Suppressor macrophage (primary cell): ENCODE results near the gene MAPT.
"Not testable (repeated sequence)": the region's sequence is repeated elsewhere in the genome, so short reads cannot be mapped to it uniquely, and the experiment has no call there.

Source experiments
- DNase-seq, 4 experiments: peaks; one replicate each; pipeline ENCODE4 v3.0.0-alpha.2; 2020 to 2022

MAPT gene

DNA sequence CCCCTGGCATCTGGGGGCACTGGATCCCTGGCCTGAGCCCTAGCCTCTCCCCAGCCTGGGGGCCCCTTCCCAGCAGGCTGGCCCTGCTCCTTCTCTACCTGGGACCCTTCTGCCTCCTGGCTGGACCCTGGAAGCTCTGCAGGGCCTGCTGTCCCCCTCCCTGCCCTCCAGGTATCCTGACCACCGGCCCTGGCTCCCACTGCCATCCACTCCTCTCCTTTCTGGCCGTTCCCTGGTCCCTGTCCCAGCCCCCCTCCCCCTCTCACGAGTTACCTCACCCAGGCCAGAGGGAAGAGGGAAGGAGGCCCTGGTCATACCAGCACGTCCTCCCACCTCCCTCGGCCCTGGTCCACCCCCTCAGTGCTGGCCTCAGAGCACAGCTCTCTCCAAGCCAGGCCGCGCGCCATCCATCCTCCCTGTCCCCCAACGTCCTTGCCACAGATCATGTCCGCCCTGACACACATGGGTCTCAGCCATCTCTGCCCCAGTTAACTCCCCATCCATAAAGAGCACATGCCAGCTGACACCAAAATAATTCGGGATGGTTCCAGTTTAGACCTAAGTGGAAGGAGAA is 118.2 kb downstream of the MAPT start:
- no peak for DNase-seq

DNA sequence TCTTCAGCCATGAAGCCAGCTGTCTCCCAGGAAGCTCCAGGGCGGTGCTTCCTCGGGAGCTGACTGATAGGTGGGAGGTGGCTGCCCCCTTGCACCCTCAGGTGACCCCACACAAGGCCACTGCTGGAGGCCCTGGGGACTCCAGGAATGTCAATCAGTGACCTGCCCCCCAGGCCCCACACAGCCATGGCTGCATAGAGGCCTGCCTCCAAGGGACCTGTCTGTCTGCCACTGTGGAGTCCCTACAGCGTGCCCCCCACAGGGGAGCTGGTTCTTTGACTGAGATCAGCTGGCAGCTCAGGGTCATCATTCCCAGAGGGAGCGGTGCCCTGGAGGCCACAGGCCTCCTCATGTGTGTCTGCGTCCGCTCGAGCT is 118.8 kb downstream of the MAPT start:
- no peak for DNase-seq

DNA sequence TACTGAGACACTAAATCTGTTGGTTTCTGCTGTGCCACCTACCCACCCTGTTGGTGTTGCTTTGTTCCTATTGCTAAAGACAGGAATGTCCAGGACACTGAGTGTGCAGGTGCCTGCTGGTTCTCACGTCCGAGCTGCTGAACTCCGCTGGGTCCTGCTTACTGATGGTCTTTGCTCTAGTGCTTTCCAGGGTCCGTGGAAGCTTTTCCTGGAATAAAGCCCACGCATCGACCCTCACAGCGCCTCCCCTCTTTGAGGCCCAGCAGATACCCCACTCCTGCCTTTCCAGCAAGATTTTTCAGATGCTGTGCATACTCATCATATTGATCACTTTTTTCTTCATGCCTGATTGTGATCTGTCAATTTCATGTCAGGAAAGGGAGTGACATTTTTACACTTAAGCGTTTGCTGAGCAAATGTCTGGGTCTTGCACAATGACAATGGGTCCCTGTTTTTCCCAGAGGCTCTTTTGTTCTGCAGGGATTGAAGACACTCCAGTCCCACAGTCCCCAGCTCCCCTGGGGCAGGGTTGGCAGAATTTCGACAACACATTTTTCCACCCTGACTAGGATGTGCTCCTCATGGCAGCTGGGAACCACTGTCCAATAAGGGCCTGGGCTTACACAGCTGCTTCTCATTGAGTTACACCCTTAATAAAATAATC is 119.3 kb downstream of the MAPT start:
- DNase-seq, result no peak

DNA sequence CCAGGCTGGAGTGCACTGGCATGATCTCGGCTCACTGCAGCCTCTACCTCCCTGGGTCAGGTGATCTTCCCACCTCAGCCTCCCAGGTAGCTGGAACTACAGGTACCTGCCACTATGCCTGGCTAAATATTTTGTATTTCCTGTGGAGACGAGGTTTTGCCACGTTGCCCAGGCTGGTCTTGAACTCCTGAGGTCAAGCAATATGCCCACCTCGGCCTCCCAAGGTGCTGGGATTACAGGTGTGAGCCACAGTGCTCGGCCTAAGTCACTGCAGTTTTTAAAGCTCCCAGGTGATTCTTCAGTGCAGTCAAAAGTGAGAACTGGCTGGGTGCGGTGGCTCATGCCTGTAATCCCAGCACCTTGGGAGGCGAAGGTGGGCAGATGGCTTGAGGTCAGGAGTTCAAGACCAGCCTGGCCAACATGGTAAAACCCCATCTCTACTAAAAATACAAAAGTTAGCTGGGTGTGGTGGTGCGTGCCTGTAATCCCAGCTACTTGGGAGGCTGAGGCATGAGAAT is 125.1 kb downstream of the MAPT start:
- DNase-seq, result not testable (repeated sequence)

DNA sequence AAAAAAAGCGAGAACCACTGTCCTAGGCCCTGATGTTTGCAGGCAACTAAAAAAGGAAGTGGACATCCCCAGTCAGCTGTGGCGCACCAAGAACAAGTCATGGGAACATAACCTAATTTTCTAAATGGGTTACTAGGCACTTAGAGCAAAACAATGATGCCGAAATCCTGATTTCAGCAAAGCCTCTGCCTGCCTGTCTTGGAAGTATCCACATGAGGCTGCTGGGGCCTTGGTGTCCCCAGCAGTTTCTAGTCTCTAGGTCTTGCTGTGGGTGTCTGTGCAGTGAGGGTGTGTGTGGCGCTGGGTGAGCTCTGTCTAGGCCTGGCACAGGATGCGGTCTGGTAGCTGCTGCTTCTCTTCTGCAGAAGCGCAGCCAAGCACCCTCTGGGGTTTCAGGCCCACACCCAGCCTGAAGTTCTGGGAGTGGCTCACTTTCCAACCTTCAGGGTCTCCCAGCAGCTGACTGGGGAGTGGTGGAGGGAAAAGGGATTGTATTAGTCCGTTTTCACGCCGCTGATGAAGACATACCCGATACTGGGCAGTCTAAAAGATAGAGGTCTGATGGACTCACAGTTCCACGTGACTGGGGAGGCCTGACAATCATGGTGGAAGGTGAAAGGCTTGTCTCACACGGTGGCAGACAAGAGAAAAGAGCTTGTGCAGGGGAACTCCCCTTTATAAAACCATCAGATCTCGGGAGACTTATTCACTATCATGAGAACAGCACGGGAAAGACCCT is 125.8 kb downstream of the MAPT start:
- DNase-seq, result peak; percentile 79 to 93 (median 89)

DNA sequence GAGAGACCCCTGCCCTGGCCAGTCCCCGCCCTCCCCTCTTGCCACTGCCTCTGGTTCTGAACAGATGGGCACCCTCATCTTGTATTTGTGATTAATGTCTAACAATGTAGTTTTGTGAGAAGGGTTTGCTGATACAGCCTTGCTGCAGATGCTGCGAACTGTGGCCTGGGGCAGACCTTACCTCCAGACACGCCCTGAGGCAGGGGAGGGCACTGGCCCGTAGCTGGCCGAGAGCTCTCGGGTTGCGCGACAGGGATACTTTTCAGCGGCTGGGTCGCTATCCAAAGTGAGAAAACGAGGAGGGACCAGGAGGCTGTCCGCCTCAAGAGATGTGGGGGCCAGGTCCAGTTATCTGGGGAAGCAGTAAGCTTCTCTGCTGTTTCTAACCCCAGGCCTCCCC is 126.6 kb downstream of the MAPT start:
- DNase-seq, result no peak

DNA sequence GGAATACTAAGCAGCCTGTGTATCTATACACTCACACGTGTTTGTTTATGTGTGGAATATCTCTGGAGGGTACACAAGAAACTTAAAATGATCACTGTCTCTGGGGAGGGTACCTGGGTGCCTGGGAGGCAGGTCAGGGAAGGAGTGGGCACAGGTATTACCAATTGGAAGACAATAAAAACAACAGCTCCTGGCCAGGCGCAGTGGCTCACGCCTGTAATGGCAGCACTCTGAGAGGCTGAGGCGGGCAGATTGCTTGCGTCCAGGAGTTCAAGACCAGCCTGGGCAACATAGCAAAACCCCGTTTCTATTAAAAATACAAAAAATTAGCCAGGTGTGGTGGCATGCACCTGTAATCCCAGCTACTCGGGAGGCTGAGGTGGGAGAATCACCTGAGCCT is 129.0 kb downstream of the MAPT start:
- not testable (repeated sequence) for DNase-seq

DNA sequence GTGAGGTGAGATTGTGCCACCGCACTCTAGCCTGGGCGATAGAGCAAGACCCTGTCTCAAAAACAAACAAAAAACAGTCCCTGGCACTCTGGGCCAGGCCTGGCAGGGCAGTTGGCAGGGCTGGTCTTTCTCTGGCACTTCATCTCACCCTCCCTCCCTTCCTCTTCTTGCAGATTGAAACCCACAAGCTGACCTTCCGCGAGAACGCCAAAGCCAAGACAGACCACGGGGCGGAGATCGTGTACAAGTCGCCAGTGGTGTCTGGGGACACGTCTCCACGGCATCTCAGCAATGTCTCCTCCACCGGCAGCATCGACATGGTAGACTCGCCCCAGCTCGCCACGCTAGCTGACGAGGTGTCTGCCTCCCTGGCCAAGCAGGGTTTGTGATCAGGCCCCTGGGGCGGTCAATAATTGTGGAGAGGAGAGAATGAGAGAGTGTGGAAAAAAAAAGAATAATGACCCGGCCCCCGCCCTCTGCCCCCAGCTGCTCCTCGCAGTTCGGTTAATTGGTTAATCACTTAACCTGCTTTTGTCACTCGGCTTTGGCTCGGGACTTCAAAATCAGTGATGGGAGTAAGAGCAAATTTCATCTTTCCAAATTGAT is 129.5 kb downstream of the MAPT start:
- no peak for DNase-seq

DNA sequence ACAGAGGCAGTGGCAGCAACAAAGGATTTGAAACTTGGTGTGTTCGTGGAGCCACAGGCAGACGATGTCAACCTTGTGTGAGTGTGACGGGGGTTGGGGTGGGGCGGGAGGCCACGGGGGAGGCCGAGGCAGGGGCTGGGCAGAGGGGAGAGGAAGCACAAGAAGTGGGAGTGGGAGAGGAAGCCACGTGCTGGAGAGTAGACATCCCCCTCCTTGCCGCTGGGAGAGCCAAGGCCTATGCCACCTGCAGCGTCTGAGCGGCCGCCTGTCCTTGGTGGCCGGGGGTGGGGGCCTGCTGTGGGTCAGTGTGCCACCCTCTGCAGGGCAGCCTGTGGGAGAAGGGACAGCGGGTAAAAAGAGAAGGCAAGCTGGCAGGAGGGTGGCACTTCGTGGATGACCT is 130.2 kb downstream of the MAPT start:
- no peak for DNase-seq

DNA sequence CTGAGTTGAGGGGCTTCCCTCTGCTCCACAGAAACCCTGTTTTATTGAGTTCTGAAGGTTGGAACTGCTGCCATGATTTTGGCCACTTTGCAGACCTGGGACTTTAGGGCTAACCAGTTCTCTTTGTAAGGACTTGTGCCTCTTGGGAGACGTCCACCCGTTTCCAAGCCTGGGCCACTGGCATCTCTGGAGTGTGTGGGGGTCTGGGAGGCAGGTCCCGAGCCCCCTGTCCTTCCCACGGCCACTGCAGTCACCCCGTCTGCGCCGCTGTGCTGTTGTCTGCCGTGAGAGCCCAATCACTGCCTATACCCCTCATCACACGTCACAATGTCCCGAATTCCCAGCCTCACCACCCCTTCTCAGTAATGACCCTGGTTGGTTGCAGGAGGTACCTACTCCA is 130.7 kb downstream of the MAPT start:
- DNase-seq, result no peak

DNA sequence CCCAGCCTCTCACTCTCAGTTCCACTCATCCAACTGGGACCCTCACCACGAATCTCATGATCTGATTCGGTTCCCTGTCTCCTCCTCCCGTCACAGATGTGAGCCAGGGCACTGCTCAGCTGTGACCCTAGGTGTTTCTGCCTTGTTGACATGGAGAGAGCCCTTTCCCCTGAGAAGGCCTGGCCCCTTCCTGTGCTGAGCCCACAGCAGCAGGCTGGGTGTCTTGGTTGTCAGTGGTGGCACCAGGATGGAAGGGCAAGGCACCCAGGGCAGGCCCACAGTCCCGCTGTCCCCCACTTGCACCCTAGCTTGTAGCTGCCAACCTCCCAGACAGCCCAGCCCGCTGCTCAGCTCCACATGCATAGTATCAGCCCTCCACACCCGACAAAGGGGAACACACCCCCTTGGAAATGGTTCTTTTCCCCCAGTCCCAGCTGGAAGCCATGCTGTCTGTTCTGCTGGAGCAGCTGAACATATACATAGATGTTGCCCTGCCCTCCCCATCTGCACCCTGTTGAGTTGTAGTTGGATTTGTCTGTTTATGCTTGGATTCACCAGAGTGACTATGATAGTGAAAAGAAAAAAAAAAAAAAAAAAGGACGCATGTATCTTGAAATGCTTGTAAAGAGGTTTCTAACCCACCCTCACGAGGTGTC is 131.3 kb downstream of the MAPT start:
- DNase-seq, result no peak

DNA sequence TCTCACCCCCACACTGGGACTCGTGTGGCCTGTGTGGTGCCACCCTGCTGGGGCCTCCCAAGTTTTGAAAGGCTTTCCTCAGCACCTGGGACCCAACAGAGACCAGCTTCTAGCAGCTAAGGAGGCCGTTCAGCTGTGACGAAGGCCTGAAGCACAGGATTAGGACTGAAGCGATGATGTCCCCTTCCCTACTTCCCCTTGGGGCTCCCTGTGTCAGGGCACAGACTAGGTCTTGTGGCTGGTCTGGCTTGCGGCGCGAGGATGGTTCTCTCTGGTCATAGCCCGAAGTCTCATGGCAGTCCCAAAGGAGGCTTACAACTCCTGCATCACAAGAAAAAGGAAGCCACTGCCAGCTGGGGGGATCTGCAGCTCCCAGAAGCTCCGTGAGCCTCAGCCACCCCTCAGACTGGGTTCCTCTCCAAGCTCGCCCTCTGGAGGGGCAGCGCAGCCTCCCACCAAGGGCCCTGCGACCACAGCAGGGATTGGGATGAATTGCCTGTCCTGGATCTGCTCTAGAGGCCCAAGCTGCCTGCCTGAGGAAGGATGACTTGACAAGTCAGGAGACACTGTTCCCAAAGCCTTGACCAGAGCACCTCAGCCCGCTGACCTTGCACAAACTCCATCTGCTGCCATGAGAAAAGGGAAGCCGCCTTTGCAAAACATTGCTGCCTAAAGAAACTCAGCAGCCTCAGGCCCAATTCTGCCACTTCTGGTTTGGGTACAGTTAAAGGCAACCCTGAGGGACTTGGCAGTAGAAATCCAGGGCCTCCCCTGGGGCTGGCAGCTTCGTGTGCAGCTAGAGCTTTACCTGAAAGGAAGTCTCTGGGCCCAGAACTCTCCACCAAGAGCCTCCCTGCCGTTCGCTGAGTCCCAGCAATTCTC is 132.1 kb downstream of the MAPT start:
- peak; percentile 87 to 94 (median 92) for DNase-seq

DNA sequence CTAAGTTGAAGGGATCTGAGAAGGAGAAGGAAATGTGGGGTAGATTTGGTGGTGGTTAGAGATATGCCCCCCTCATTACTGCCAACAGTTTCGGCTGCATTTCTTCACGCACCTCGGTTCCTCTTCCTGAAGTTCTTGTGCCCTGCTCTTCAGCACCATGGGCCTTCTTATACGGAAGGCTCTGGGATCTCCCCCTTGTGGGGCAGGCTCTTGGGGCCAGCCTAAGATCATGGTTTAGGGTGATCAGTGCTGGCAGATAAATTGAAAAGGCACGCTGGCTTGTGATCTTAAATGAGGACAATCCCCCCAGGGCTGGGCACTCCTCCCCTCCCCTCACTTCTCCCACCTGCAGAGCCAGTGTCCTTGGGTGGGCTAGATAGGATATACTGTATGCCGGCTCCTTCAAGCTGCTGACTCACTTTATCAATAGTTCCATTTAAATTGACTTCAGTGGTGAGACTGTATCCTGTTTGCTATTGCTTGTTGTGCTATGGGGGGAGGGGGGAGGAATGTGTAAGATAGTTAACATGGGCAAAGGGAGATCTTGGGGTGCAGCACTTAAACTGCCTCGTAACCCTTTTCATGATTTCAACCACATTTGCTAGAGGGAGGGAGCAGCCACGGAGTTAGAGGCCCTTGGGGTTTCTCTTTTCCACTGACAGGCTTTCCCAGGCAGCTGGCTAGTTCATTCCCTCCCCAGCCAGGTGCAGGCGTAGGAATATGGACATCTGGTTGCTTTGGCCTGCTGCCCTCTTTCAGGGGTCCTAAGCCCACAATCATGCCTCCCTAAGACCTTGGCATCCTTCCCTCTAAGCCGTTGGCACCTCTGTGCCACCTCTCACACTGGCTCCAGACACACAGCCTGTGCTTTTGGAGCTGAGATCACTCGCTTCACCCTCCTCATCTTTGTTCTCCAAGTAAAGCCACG is 133.0 kb downstream of the MAPT start:
- DNase-seq, result peak; percentile 56 to 71 (median 69)

DNA sequence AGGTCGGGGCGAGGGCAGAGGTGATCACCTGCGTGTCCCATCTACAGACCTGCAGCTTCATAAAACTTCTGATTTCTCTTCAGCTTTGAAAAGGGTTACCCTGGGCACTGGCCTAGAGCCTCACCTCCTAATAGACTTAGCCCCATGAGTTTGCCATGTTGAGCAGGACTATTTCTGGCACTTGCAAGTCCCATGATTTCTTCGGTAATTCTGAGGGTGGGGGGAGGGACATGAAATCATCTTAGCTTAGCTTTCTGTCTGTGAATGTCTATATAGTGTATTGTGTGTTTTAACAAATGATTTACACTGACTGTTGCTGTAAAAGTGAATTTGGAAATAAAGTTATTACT is 133.6 kb downstream of the MAPT start:
- peak; percentile 17 to 47 (median 38) for DNase-seq

DNA sequence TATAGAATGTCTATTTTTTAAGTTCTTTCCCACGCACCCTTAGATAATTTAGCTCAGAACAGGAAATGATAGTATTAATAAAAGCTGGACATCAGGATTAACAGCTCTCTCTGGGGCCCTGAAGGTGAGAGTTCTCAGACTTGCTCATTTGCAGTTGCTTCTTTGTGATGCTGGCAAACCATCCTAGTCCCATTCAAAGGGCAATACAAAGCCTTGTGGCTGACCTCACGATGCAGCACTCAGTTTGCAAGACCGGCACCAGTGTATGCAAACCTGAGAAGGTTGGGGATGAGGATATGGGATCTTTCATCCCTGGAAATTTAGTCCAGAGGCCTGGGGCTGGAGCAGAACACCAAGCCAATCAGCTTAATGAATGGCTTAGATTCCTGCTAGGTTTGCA is 134.0 kb downstream of the MAPT start:
- no peak for DNase-seq

DNA sequence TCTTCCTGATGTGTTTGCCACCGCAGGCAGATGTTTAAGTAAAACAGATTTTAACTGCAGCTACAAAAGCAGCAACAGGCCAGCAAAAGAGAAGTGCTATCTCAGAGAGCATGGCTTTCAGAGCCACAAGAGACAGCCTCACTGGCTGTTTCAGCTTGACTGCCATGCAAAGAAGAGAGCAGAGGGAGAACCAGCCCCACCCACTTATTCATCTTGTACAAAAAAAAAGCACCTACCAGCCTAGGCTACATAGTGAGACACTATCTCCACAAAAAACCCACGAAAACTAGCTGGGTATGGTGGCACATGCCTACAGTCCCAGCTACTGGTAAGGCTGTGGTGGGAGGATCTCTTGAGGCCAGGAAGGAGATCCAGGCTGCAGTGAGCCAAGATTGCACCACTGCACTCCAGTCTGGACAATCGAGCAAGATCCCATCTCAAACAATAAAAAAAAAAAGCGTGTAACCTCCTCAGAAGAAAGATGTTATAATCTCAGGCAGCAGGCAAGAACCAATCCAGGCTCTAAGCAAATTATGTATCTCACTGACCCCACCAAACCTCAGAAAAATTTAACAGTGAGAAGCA is 134.7 kb downstream of the MAPT start:
- DNase-seq, result peak in 3 of 4 experiments; percentile 17 to 35 (median 34)

DNA sequence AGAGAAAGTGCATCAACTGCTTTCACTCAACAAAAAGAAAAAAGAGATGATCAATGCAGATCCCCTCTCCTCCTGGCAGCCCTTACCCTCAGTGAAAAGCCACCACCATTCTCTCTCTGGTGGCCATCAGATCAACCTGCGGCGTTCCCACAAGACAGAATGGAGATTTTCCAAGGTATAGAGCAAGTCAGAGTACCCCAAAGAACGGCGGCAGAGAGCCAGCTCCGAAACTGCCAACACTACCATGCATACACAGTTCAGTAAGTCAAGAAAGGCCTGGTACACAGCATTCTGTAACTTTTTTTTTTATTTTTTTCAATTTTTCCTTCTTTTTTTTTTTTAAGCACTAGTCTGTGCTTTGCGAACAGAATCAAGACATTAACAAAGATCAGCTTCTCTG is 135.3 kb downstream of the MAPT start:
- DNase-seq, result no peak

DNA sequence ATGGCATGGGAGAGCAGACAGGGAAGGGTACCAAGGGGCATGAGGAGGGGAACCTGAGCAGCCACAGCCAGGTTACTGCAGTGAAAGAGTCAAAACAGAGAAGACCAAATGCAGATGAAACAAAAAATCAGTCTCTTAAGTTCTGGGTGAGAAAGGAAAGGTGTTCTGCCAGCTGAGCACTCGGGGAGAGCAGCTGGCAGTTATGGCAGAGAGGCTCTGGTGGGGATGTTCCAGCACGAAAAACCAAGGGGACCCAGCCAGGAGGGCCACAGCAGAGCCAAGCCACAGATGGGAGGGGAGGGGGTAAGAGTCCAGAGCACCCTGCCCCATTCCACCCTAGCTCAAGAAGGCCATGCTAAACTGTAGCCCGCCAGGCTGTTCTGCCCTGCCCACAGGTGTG is 136.4 kb downstream of the MAPT start:
- DNase-seq, result no peak

DNA sequence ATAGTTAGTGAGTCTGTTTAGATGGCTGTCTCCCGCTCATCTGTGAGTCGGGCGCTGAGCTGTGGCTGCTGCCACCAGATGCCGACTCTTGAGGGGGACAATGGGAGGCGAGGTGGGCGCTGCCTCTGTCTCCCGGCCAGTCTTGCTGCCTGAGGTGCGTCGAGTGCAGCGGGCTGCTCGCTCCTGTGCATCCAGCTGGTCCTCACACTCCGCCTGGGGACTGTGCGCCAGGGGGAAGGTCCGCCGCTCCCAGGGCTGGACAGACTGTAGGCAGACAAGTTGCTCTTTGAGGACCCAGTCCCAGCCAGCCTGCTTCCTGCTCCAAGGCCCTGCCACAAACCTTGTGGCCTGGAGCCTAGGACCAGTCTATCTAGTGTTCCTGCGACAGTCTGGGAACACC is 137.1 kb downstream of the MAPT start:
- no peak for DNase-seq

DNA sequence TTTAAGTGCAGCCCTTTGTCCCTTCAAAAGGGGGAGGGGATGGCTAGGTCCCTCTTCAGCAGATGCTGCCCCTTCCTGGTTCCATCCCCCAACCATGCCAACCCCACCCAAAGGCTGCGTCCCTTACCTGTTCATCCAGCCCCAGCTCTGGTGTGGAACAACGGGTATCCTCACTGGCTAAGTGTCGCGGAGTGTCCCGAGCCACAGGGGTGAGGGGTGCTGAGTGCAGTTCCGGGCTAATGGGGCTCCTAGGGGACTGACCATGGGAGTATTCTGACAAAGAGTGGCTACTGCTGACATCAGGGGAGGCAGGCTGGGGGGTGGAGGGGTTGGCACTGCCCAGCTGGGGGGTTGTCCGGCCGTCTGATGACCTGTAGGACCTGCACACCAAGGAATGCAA is 137.6 kb downstream of the MAPT start:
- DNase-seq, result no peak
